ENCODE data around the gene GRB2.

GRCh38 chr17:75410141-75410540, 4.7 kb upstream of the GRB2 start:
- TF ChIP-seq GATA2 (IDR thresholded peaks at IDR 0.05; ENCODE audit: low read depth, low read length) = no peak
- no peak for TF ChIP-seq GATA3 (IDR thresholded peaks at IDR 0.05; ENCODE audit: low read depth, low read length)

All from SH-SY5Y (cell line).